Activated CD4-positive, alpha-beta T cell treated with anti-CD3 and anti-CD28 coated beads, Interleukin-2, Interleukin-4, amounts not matched to agents 100 ng/mL and 50 ng/mL, durations not matched to agents 16 hours and 8 hours (primary cell): ENCODE measurements around the gene RAPGEF1.
A peak's percentile ranks its signal among the peaks of the same experiment; 100 is the strongest.

Experiments
- DNase-seq: peaks from one replicate; pipeline ENCODE4 v3.0.0-alpha.2; 2020; ENCODE audit warnings: low spot score

The RAPGEF1 gene

DNA sequence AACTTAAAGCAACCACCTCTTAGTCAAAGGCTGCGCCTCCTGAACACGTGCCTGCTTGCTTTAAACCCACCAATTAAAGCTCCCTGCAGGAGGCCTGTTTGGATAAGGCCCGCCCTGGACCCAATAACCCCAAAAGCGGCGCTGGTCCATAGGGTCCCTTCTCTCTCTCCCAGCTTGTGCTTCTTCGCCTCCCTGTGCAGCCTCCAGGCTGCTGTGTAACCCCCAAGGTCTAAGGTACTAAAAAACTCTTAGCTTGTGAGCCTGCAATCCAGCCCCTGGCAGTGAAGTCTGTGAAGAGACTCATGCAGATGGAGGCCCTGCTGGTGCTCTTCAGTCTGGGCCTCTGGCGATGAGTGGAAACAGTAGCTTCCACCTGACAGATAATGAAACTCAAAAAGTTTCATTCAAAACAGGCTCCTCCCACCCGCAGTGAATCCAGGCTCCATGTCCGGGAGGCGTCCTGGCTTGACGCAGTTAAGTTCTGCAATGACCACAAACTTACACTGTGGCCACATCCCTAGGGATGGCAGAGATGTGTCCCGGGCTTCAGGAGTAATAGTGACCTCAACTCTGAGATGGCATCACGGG is 97.3 kb downstream of the RAPGEF1 start:
- DNase-seq = peak; percentile 86

DNA sequence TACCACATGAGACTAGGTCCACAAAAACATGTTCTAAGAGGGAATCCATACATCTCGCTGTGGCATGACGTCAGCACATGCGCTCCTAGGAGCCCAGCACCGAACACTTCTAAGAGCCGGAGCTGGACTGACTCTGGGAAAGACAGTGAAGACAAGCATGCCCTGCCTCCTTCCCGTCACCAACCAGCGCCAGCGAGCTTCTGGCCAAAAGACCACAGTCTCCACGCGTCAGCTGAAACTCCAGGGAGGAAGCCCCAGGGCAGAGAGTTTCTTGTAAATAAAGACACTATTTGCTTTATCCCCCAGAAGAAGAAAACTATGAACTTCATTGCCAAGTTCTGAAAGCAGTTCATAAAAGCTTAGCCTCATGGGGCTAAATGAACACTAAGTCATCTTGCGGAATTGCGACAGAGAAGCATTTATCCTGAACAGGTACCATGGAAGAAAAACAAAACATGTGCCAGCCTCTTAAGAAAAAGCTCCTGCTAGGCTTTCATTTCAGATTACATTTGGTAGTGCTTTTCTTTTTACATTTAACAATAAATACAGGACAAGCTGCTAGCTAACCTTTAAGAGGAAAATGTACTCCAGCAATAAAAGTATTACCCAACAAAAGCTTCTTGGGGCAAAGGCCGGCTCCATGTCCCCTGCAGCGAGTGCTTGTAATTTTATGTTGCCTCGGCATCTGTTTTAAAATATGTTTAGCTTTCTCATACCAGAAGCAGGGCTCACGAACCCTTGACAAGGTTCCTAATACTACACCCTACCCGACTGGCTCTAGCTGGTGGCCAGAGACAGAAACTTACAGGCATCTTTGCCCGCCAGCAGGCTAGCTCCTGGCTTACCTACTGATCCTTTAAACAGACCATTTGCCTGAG is 98.0 kb downstream of the RAPGEF1 start:
- no peak for DNase-seq

DNA sequence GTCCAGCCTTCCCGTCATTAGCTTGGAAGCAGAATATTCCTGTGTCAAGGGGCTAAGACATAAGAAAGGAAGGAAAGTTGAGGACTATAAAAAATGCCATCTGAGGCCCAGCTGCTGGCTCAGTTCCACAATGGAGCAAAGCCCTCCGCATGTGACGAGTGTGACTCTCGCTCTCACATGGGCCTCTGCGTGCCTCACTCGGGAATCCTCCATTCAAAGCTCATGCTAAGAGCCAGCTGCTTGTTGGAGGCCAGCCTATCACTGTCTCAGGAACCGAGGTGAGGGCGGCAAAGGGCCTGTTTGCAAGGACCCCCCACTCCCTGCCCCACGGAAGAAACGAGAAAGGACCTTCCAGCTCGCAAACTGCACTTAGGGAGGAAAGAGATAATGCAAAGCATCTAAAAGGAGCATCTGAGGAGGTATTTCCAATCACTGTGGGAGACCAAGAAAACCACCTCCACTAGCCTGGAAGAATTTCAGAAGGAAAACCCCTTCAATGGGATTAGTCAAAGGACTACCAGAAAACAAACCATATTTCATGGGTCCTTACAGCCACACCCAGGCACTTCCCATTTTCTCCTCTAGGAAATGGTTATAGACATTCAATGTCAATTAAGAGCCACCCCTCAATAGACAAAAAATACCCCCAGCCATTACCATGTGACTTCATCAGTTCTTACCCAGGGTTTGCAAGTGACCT is 99.3 kb downstream of the RAPGEF1 start:
- no peak for DNase-seq

DNA sequence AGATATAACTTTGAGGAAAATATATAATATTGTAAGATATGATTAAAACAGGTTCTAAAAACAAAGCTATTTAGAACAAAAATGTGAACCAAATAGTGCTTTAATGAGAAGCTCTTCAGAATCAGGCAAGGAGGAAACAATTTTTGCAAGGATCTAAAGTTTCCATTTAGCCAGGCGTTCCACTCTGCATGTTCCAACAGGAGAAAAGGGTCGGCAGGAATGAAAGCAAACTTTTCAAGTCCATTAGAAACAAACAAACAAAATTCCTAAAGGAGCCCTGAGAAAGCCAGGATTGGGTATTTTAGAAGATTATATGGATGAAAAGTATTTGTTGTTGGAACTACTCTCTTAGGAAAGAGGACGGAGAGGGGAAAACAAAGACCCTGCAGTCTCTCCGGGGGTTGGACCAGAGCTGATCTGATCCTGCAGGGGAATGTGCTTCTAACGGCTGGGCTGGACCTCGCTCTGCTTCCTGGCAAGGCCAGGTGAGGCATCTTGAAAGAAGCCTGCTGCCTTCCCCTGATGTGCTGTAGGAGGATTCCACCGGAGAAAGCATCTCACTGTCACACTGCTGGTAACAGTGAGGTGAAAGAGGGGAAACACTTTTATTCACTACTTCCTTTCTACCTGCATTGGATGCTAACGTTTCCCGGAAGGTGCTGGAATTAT is 100.0 kb downstream of the RAPGEF1 start:
- no peak for DNase-seq

DNA sequence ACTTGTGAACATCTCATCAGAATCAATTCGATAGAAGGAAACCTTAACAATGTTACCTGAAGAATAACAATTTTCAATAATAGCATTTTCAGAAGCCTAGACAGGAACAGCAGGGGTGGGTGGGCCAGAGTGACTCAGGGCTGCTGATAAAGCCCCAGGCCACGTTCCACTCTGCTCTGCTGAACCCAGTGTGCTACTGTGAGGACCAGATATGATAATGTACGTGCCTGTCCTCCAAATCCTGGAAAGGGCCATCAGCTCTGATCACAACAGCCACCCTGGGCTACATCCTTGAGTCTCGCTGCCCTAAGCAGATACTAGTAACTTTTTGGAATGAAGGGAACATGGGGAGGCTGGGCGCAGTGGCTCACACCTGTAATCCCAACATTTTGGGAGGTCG is 103.3 kb downstream of the RAPGEF1 start:
- no peak for DNase-seq

DNA sequence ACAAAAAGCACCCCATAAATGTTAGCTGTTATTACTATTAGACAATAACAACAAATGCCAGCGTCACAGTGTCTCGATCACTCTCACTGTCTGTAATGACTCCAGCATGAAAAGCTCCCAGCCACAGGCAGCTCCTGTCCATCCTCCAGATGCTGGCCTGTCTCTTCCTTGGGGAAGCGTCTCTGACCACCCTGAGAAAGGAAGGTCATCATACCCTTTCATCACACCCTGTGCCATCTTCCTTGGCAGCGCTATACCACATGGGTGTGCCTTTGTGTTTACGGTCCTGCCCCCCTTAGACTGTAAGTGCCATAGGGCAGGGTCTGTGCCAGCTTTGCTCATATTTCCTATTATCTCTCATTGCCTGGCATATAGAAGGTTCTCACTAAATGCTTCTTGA is 104.0 kb downstream of the RAPGEF1 start:
- DNase-seq = no peak

DNA sequence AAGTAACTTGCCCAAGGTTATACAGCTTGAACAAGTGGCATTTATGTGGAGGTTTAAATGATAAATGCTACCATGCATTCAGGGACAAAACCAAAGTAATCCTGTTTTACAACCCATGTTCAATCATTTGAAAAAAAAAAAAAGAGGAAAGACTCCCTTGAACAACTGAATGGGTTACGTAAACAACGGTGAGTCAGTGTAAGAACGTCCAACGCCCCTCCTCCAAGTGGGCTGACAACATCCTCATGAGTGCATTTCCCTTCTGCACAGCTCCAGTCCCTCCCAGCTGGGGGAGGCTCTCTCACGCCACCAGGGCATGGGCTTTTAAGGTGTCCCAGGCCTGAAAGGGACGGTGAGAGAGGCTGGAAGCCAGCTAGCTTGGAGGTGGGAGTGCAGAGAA is 104.6 kb downstream of the RAPGEF1 start:
- DNase-seq = peak; percentile 80

DNA sequence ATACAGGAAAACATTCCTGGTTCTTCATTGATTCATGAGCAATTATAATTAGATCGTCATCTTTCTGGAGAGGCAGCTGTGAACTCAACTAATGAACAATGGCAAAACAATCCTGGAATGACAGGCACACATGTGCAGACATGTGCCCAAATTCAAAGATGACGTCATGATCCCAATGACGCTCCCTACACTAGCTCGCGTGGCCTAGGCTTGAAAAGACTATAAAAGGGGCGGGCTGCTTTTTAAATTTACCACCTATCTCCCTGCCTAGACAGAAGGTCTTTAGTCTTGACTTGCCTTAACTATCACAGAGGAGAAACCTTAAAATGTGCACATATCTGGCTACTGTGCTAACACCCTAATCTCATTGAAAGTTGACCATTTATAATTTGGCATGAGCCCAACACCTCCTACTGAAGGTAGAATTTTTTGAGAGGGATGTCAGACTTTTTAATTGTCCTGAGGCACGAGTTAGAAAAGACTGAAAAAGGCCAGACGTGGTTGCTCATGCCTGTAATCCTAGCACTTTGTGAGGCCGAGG is 106.3 kb downstream of the RAPGEF1 start:
- no peak for DNase-seq

DNA sequence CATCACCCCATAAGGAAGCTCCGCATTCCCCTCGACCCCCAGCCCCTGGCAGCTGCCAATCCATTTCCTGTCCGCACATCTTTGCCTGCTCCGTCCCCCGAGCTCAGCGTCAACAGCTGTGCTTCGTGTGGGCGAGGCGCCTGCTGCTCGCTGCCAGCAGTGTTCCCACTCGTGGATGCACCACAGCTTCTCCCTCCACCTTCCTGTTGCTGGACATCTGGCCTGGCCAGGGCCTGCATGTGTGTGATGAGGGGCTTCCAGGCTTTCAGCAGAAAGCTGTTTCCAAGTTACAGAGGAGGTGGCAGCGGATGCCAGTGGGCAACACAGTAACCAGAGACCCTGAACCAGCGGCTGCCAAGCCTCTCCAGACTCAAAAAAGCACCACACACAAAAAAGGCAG is 108.6 kb downstream of the RAPGEF1 start:
- no peak for DNase-seq

DNA sequence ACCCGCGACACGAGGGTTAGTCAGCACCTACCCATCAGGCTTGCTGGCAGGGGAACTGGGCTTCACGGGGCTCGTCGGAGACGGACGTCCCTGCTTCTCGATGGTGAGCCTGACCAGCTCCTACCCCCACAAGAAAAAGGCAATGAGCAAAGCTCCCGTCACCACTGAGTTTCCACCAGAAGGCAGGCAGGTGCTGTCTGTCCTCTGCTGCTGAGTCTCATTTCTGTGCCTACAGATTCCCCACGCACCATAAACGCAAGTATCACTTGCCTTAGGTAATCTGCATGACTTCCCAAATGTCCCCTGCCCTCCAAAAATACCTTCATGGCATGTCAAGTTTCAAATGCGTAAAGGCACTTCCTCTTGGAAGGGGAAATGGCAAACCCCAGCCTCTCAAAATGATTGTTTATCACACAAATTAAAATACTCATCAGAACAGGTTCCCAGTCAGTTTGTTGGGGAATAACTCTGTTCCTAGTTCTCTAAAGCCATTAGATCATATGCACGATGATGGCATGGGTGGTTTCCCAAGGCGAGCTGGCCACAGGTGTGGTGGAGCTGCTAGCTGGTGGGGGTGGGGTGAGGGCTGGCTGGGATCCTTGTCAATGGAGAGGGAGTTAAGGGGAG is 109.6 kb downstream of the RAPGEF1 start:
- DNase-seq = no peak

DNA sequence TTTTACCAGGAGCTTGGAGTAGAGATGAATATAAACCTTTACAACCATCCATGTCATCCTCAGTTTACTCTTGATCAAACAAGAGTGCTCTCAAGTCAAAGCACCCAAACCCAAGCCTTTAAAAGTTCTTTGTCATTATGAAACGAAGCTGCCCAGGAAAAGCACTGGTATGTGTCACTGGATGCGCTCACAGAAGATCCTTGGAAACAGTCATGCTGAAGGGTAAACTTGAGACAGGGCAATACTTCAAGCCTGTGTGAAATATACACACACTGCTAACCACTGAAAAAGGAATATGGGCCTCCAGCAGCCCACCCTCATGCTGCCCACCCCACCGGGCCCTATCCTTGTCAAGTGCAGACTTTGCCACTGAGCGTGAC is 110.1 kb downstream of the RAPGEF1 start:
- peak; percentile 32 for DNase-seq

DNA sequence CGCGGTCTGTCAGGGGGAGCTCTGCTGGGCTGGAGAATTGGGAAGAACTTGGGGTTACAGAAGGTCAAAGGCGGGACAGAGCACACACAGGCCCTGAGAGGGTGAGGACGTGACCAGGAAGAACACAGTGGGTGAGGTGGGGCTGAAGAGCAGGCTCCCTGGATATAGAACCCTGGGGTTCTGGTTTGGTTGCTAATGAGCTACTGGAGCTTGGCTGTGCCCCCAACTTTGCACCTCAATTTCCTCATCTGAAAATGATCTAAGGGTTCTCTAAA is 110.7 kb downstream of the RAPGEF1 start:
- DNase-seq = no peak

DNA sequence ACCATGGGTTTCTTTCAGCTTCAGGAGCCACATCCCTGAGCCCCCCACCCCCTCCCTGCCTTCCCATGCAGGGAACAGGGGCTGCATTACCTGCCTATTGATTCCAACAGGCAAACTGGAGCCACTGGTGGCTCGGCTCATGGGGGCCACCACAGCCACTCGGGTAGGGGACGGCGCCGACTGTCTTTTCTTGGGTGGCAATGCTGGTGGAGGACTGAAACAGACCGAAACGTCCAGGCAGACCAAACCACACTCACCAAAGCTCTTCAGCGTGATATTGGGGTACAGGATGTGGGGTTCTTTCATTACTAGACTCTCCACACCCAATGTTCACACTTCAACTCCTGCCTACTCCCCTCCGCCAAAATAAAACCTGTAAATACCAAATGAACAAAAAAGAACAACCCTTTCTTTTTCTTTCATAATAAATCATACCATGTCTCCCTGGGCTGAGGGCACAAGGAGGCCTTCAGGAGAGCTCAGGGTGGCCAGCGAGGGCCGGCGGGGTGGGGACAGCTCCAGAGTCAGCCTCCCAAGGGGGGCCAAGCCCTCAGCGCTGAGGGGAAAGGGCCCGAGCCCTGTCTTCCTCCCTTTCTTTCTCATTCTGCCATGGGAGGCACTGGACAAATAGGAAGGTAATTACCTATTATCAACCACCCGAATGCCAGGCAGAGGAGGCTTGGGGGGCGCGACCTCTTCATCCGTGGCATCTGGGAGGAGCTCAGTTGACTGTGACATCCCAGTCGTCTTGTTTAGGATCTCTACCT is 111.2 kb downstream of the RAPGEF1 start:
- DNase-seq = no peak

DNA sequence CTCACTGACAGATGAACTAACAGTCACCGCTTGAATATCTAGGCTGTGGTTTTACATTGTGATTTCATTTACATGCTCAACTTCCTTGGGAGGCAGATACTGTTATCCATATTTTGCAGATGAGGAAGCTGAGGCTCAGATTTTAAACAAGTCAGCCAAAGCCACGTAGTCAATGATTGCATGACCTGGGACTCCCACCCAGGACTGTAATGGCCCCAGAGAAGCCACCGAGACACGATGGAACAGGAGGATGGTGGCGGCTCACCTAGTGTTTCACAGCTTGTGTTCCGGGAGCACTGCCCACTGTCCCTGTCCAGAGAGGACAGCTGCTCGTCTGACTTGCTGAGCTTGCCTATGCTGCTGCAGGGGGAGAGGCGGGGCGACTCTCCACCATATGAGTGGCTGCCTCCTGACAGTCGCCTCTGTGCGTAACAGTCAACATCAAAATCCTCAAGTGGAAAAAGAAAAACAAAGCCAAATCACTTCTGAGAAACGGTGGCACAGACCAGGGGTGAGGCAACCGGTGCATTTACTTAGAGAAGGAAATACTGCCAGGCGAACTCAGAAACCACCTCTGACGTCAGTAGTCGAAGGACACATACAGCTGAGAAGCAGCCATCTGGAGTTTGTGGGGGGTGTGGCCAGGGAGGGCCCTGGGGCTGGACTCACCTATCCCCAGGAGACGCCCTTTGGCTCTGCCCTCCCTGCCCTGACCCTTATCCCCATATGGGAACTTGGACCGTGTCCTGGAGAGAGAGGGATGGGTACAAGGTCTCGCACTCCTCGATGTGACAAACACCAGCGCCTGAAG is 112.0 kb downstream of the RAPGEF1 start:
- peak; percentile 54 for DNase-seq

DNA sequence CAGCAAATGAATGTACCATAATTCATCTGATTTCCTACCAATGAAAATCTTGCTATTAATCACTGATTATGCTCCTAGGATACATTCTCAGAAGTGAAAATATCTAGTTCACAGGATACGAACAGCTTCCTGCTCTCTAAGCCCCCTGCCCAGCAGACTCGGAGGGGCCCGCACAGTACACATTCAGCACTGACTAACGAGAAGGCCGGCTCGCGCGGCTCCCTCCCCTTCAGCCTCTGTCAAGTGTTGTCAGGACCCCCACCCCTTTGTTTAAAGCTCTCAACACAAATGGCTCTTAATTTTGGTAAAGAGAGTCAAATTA is 112.6 kb downstream of the RAPGEF1 start:
- DNase-seq = no peak

DNA sequence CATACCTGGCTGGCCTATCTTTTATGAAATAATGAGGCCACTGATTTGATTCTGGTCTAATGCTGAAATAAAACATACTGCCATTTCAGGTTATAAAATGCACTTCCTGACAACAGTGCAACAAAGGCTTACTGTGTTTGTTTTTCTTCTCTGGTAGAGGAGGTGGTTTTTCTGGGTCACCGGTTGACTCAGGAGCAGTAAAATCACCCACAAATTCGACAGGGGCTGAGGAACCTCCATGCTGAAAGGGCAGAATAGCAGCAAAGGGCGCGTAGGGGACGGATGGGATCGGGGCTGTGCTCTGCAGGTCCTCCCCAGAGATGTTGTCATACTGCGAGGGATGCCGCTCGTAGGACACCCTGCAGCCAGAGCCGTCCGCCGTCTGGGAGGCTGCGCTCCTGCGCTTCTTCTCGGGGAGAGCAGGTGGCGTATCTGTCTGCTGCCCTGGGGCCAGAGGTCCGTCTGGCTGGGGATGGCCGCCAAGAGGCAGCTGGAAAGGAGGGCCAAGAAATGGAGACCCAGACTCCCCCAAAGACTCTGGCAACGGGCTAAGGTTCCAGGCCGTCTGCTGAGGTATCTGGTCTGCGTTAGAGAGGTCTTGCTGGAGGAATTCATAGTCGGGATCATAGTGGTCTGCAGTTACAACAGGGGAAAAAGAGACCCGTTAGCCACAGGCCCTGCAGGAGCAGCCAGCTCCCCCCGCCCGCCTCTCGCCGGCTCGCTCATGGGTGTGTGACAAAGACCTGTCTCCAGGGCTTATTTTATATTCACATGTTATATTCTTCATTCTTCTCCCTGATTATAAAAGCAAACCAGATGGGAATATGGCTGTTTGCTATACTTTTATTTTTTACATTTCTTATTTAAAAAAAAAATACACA is 113.8 kb downstream of the RAPGEF1 start:
- DNase-seq = no peak

DNA sequence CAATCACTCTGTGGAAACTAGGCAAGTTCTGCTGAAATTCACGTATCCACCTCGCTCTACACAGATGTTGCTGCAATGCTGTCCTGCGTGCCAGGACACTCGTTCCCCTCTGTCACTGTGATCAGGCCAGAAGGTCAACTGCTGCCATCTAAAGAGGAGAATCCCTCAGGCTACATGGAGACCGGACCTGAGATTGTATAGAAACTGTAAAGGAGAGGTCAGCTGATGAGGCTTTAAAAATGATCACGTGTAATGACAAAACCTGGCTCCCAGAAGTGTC is 114.4 kb downstream of the RAPGEF1 start:
- no peak for DNase-seq

DNA sequence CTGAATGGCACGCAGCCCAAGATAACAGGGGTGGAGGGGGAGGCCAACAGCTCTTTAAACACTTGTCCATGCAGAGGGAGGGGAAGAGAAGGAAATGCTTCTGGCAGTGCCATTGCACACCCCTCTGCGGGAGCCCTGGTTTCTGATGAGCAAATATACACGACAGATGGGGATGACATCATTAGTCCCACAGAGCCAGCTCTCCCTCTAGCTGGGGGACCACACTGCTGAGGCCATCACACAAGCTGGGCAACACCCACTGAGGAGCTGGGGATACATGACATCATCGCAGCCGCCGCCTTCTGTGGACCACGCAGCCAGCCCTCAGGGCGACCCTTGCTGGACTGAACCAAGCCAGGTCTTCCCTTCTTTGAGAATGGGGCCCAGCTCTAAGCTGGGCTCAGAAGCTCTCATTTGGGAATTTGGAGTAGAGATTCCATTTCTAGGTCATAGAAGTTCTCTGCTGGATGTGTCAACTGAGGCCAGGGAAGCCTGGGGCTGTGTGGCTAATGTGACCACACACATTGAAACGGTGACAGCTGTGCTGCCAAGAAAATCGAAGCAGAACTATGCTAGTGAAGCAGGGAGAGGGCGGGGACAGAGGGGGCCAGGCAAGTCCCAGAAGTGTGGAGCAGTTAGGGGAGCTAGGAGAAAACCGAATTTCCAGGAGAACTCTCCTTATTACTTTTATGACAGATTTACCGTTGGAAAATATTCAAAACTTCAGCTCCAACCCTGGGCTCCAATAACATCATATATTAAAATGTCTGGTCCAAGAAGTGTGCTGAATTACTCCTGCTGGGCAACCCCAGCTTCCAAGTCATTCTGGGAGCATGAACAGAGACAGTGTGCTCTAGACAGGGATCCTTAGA is 115.0 kb downstream of the RAPGEF1 start:
- DNase-seq = no peak
